Upper lobe of left lung (tissue), 4 donors: Measurements from ENCODE around the gene MAP1LC3A.

Experiments used
- CTCF ChIP-seq, 6 experiments: fragments of 450-650 bp in 4 of 6; fragments of 200-600 bp in 2 of 6; sonication (generic) in 2 of 6; IDR thresholded peaks; one replicate each; pipeline ENCODE4 v1.5.1; 2016 to 2019; ENCODE audit warnings: antibody characterized with exemption in 6 of 6
- EP300 ChIP-seq, 4 donors: sonication (generic); formaldehyde crosslinking; IDR thresholded peaks; one replicate each; pipeline ENCODE4 v1.5.1; 2017; ENCODE audit warnings: antibody characterized with exemption in 4 of 4, control low read depth in 2 of 4
- POLR2A ChIP-seq, 4 donors: fragments of 450-650 bp; IDR thresholded peaks; one replicate each; pipeline ENCODE4 v1.5.1; 2016 to 2017; ENCODE audit warnings: antibody characterized with exemption in 4 of 4, mild to moderate bottlenecking in 2 of 4
- POLR2AphosphoS5 ChIP-seq, 2 donors: sonication (generic); formaldehyde crosslinking; IDR thresholded peaks; one replicate each; pipeline ENCODE4 v1.5.1; 2017; ENCODE audit warnings: antibody characterized with exemption in 2 of 2

DNA sequence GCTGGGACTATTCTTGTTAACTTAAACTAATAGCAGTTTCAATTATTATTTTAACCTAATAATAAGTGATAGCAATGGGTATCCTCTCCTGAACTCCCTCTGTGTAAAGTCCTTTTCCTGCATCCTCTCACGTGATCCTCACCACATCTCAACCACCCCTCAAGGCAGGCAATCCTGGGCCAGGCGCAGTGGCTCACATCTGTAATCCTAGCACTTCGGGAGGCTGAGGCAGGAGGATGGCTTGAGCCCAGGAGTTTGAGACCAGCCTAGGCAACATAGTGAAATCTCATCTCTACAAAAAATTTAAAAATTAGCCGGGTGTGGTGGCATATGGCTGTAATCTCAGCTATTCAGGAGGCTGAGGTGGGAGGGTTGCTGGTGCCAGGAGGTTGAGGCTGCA lies 23.7 kb downstream of the MAP1LC3A start:
- TF ChIP-seq CTCF (IDR thresholded peaks at IDR 0.05) (no peak), POLR2AphosphoS5 (IDR thresholded peaks at IDR 0.05) (no peak), POLR2A (IDR thresholded peaks at IDR 0.05) (no peak), EP300 (IDR thresholded peaks at IDR 0.05) (no peak)
